Effector memory CD4-positive, alpha-beta T cell (primary cell): Measurements from ENCODE around the gene CYP46A1.

Experiments
- DNase-seq, 3 donors: peaks; one replicate each; pipeline ENCODE4 v3.0.0-alpha.2; 2020
- H3K27ac ChIP-seq: 2 replicates; pipeline ENCODE4 v1.7.0; 2013; ENCODE audit warnings: mild to moderate bottlenecking, low read length, moderate library complexity; ENCODE audit not compliant: insufficient read depth, poor library complexity, severe bottlenecking
- H3K27me3 ChIP-seq: replicated peaks from 2 replicates; pipeline ENCODE4 v1.7.0; 2013; ENCODE audit warnings: mild to moderate bottlenecking, low read length; ENCODE audit not compliant: insufficient read depth, control insufficient read depth, poor library complexity, severe bottlenecking
- H3K36me3 ChIP-seq: 2 replicates; pipeline ENCODE4 v1.7.0; 2013; ENCODE audit warnings: mild to moderate bottlenecking, low read length, moderate library complexity; ENCODE audit not compliant: control insufficient read depth, insufficient read depth
- H3K4me1 ChIP-seq: 2 replicates; pipeline ENCODE4 v1.7.0; 2013; ENCODE audit warnings: low read length, mild to moderate bottlenecking; ENCODE audit not compliant: control insufficient read depth, insufficient read depth, poor library complexity, severe bottlenecking
- H3K4me3 ChIP-seq: 2 replicates; pipeline ENCODE4 v1.7.0; 2013; ENCODE audit warnings: low read length, low read depth, mild to moderate bottlenecking; ENCODE audit not compliant: insufficient read depth, poor library complexity, severe bottlenecking
- H3K9me3 ChIP-seq: 2 replicates; pipeline ENCODE4 v1.7.0; 2013; ENCODE audit warnings: mild to moderate bottlenecking, low read length, moderate library complexity; ENCODE audit not compliant: control insufficient read depth

The CYP46A1 gene

GRCh38 chr14:99749763-99750715 lies 65.9 kb downstream of the CYP46A1 start:
- no peak for DNase-seq
- Histone ChIP-seq H3K27ac (no peak overlapping the region), H3K36me3 (no peaks in the 10 kb centered on the region), H3K4me1 (peaks cover 5% of the 10 kb centered on the region), H3K4me3 (no peak overlapping the region), H3K9me3 (no peaks in the 10 kb centered on the region), H3K27me3 (peaks cover 25% of the 10 kb centered on the region)

GRCh38 chr14:99750746-99751450 lies 66.8 kb downstream of the CYP46A1 start:
- Histone ChIP-seq H3K4me1 (peaks cover 5% of the 10 kb centered on the region), H3K27me3 (peaks cover 26% of the 10 kb centered on the region), H3K27ac (no peak overlapping the region), H3K4me3 (no peak overlapping the region), H3K36me3 (no peaks in the 10 kb centered on the region), H3K9me3 (no peaks in the 10 kb centered on the region)
- DNase-seq: no peak

- H3K27me3 ChIP-seq: peaks cover 26% of the 10 kb centered on the region
- H3K9me3 ChIP-seq: no peaks in the 10 kb centered on the region
- DNase-seq: no peak
- H3K27ac ChIP-seq: no peak overlapping the region
- H3K4me1 ChIP-seq: no peaks in the 10 kb centered on the region
- H3K4me3 ChIP-seq: no peak overlapping the region
- H3K36me3 ChIP-seq: no peaks in the 10 kb centered on the region
Measured at GRCh38 chr14:99751539-99752485, 67.7 kb downstream of the CYP46A1 start.

- Histone ChIP-seq H3K27me3 (peaks cover 26% of the 10 kb centered on the region), H3K4me1 (no peaks in the 10 kb centered on the region), H3K27ac (no peak overlapping the region), H3K36me3 (no peaks in the 10 kb centered on the region), H3K4me3 (no peak overlapping the region), H3K9me3 (no peaks in the 10 kb centered on the region)
- DNase-seq: no peak
Measured at GRCh38 chr14:99752486-99753121, 68.5 kb downstream of the CYP46A1 start.

GRCh38 chr14:99753225-99754140 lies 69.4 kb downstream of the CYP46A1 start:
- DNase-seq: no peak
- Histone ChIP-seq H3K36me3 (no peaks in the 10 kb centered on the region), H3K4me1 (no peaks in the 10 kb centered on the region), H3K27me3 (peaks cover 26% of the 10 kb centered on the region), H3K4me3 (no peak overlapping the region), H3K9me3 (no peaks in the 10 kb centered on the region), H3K27ac (no peak overlapping the region)

- Histone ChIP-seq H3K36me3 (no peaks in the 10 kb centered on the region), H3K27ac (no peak overlapping the region), H3K27me3 (peaks cover 26% of the 10 kb centered on the region), H3K4me1 (no peaks in the 10 kb centered on the region), H3K4me3 (no peak overlapping the region), H3K9me3 (no peaks in the 10 kb centered on the region)
- DNase-seq: no peak
Measured at GRCh38 chr14:99754141-99755067, 70.3 kb downstream of the CYP46A1 start.

- DNase-seq: no peak
- H3K27ac ChIP-seq: no peak overlapping the region
Measured at GRCh38 chr14:99755068-99755405, 70.9 kb downstream of the CYP46A1 start.

More at GRCh38 chr14:99755068-99755405, 70.9 kb downstream of the CYP46A1 start:
- H3K9me3 ChIP-seq: no peaks in the 10 kb centered on the region
- no peaks in the 10 kb centered on the region for H3K4me1 ChIP-seq
- H3K36me3 ChIP-seq: no peaks in the 10 kb centered on the region
- H3K27me3 ChIP-seq: peaks cover 26% of the 10 kb centered on the region
- H3K4me3 ChIP-seq: no peak overlapping the region
